DND-41 (cell line): ENCODE results near the gene GABRR2.
"Not testable (repeated sequence)": the region's sequence is repeated elsewhere in the genome, so short reads cannot be mapped to it uniquely, and the experiment has no call there.

Experiments used
- ATAC-seq: fragments of 200-7000 bp; cut with Tn5 transposase; 3 replicates; pipeline ENCODE4 v1.9.1; 2021; ENCODE audit warnings: low read depth; ENCODE audit not compliant: insufficient read depth
- DNase-seq: peaks from one replicate; pipeline ENCODE4 v3.0.0-alpha.2; 2020
- H2AFZ ChIP-seq: 2 replicates; pipeline ENCODE4 v1.6.0; 2012; ENCODE audit warnings: low read depth, low read length
- H3K27ac ChIP-seq: 2 replicates; pipeline ENCODE4 v1.5.1; 2012; ENCODE audit warnings: low read length, inconsistent platforms
- H3K27me3 ChIP-seq: fragments of 200-600 bp; sonication (generic); 2 replicates; pipeline ENCODE4 v1.6.0; 2012; ENCODE audit warnings: low read length, mild to moderate bottlenecking, inconsistent platforms; ENCODE audit not compliant: insufficient read depth, poor library complexity
- H3K36me3 ChIP-seq: 2 replicates; pipeline ENCODE4 v1.5.1; 2012; ENCODE audit warnings: low read length, inconsistent platforms; ENCODE audit not compliant: insufficient read depth
- H3K4me1 ChIP-seq: 2 replicates; pipeline ENCODE4 v1.5.1; 2012; ENCODE audit warnings: mild to moderate bottlenecking, low read length; ENCODE audit not compliant: insufficient read depth
- H3K4me2 ChIP-seq: 2 replicates; pipeline ENCODE4 v1.6.0; 2012; ENCODE audit warnings: mild to moderate bottlenecking, moderate library complexity, low read length, inconsistent platforms; ENCODE audit not compliant: insufficient read depth
- H3K4me3 ChIP-seq, 2 experiments: fragments of 200-600 bp in 1 of 2; shearing (Covaris generic) in 1 of 2; 2 replicates each; pipeline ENCODE4 v1.5.1; 2012 to 2016; ENCODE audit warnings: inconsistent platforms in 2 of 2, low read length in 2 of 2, mild to moderate bottlenecking in 2 of 2, low read depth in 1 of 2, moderate library complexity in 1 of 2
- H3K79me2 ChIP-seq: 2 replicates; pipeline ENCODE4 v1.6.0; 2012; ENCODE audit warnings: low read length, inconsistent platforms; ENCODE audit not compliant: insufficient read depth
- H3K9ac ChIP-seq: 2 replicates; pipeline ENCODE4 v1.6.0; 2012; ENCODE audit warnings: low read depth, mild to moderate bottlenecking, inconsistent platforms, low read length, moderate library complexity
- H3K9me3 ChIP-seq: 2 replicates; pipeline ENCODE4 v1.5.1; 2012; ENCODE audit warnings: low read length, moderate library complexity, mild to moderate bottlenecking, inconsistent platforms; ENCODE audit not compliant: insufficient read depth, severe bottlenecking
- H4K20me1 ChIP-seq: 2 replicates; pipeline ENCODE4 v1.6.0; 2012; ENCODE audit warnings: low read length; ENCODE audit not compliant: insufficient read depth
- CTCF ChIP-seq: IDR thresholded peaks from 2 replicates; pipeline ENCODE4 v1.5.1; 2012; ENCODE audit warnings: borderline replicate concordance, low read length, moderate library complexity, mild to moderate bottlenecking; ENCODE audit not compliant: poor library complexity, severe bottlenecking; ENCODE audit errors: extremely low read depth
- EZH2 ChIP-seq: IDR thresholded peaks from 3 replicates; pipeline ENCODE4 v1.6.1; 2012; ENCODE audit warnings: borderline replicate concordance, low read depth, mild to moderate bottlenecking, moderate library complexity, low read length, inconsistent platforms; ENCODE audit not compliant: severe bottlenecking

GABRR2 gene

DNA sequence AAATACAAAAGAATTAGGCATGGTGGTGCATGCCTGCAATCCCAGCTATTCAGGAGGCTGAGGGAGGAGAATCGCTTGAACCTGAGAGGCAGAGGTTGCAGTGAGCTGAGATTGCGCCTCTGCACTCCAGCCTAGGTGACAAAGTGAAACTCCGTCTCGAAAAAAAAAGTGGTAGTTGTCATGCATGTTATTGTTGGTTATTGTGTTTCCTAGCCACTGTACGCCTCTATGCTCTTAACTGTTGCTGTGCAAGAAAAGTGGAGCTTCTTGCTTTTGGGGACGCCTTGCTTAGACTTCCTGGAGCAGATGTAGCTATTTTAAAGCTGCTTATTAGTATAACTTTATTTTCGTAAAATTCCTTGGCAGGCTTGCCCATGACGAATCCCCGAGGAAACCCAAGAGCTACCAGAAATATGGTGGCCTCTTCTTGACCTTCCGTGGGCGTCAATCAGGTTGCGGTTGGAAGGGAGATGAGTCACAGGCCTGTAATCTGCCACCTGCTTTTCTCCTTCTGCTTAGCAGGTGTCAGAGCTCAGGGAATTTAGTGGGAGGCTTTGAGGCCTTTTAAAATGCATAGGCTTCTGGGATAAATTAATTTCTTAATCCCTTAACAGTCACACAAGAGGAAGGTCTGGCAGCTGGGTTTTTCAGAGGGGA lies 17.3 kb downstream of the GABRR2 start:
- Histone ChIP-seq H4K20me1 (no peaks in the 10 kb centered on the region), H3K9ac (no peak overlapping the region), H2AFZ (no peak overlapping the region), H3K79me2 (no peaks in the 10 kb centered on the region), H3K27me3 (no peaks in the 10 kb centered on the region), H3K4me3 (no peak overlapping the region), H3K4me1 (no peaks in the 10 kb centered on the region), H3K36me3 (no peaks in the 10 kb centered on the region), H3K9me3 (no peaks in the 10 kb centered on the region), H3K4me2 (no peak overlapping the region), H3K27ac (no peak overlapping the region)
- TF ChIP-seq CTCF, result no peak
- no peak for TF ChIP-seq EZH2
- DNase-seq (no peak), ATAC-seq (no peak)

DNA sequence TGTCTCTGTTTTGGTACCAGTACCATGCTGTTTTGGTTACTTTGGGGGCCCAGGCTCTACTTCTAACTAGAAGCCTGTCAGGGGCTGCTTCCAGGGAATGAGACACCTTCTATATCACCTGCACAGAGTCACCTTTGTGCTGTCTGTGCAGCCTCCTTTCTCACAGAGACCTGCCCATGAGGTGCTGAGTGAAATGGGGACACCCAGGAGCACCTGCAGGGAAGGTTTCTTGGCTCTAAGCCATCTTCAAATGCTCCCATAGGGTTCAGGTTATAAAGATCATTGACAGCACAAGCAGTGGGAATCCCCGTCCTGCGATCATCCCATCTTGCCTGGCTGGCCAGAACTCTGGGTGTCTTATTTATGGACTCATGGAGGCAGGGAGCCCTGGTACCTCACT lies 19.1 kb downstream of the GABRR2 start:
- TF ChIP-seq EZH2, result no peak
- TF ChIP-seq CTCF, result no peak
- no peak overlapping the region for H3K27ac ChIP-seq
- no peaks in the 10 kb centered on the region for H3K36me3 ChIP-seq
- DNase-seq (no peak), ATAC-seq (no peak)
- H3K9me3 ChIP-seq, result no peaks in the 10 kb centered on the region
- no peak overlapping the region for H2AFZ ChIP-seq
- no peaks in the 10 kb centered on the region for H3K27me3 ChIP-seq
- H3K79me2 ChIP-seq, result no peaks in the 10 kb centered on the region
- no peak overlapping the region for H3K4me3 ChIP-seq
- H3K4me2 ChIP-seq, result no peak overlapping the region
- no peak overlapping the region for H3K9ac ChIP-seq
- H4K20me1 ChIP-seq, result no peaks in the 10 kb centered on the region
- no peaks in the 10 kb centered on the region for H3K4me1 ChIP-seq

- not testable (repeated sequence) for H3K4me1 ChIP-seq
Measured at GRCh38 chr6:89295116-89295515, 20.0 kb downstream of the GABRR2 start.

DNA sequence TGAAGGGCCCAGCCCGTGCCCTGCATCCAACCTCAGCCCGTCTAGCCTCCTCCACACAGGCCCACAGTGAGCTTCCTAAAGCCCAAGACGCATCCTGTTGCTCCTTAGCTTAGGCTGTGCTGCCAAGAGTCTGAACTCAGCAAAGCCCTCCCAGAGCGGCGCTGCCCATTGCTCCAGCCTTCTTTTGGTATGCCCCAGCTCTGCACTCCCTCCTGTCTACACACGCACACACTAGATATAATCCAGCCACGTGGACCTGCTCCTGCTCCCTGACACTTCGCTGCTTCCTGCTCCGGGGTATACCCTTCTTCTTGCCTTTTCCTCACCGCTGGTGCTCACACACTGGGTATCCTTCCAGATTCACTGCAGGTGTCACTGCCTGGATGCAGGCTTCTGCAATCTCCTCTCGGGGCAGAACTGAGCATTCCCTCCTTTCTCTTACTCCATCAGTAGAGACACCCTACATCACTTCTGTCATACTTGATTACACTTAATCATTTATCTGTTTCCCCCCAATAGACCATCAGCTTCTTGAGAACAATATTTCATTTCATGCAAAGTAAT lies 23.8 kb downstream of the GABRR2 start:
- no peak for DNase-seq
- H3K27me3 ChIP-seq, result no peaks in the 10 kb centered on the region
- H3K4me1 ChIP-seq, result no peaks in the 10 kb centered on the region
- H3K36me3 ChIP-seq, result no peaks in the 10 kb centered on the region
- H3K27ac ChIP-seq, result no peak overlapping the region
- no peaks in the 10 kb centered on the region for H4K20me1 ChIP-seq
- TF ChIP-seq CTCF (no peak), EZH2 (no peak)
- H3K4me3 ChIP-seq, result no peak overlapping the region
- no peak overlapping the region for H3K4me2 ChIP-seq
- no peaks in the 10 kb centered on the region for H3K79me2 ChIP-seq
- no peak overlapping the region for H3K9ac ChIP-seq
- no peak overlapping the region for H2AFZ ChIP-seq
- 0 out of 3 replicates have a peak, but pooled peaks have one; percentile 27 for ATAC-seq
- no peaks in the 10 kb centered on the region for H3K9me3 ChIP-seq

More at GRCh38 chr6:89295116-89295515, 20.0 kb downstream of the GABRR2 start:
- H3K36me3 ChIP-seq, H3K9ac ChIP-seq, H3K27me3 ChIP-seq, H3K4me3 ChIP-seq, H3K4me2 ChIP-seq, H3K79me2 ChIP-seq, H3K27ac ChIP-seq, H4K20me1 ChIP-seq, ATAC-seq, H3K9me3 ChIP-seq, DNase-seq, H2AFZ ChIP-seq: not testable (repeated sequence)
